Endothelial cell of umbilical vein (primary cell): ENCODE measurements around the gene ERG. TPM values are rescaled to one million over a fixed set of nuclear protein-coding genes. Genes with fewer than 3 reads are reported as not detected.

ENCODE experiments used
- BruUV-seq: library from RNA; stranded (reverse); fragments of 400-500 nt; replicated peaks from 2 replicates; lab custom pipeline; 2021; lab: Mats Ljungman, UMichigan
- CTCF ChIA-PET: fragments of 300-600, 350-600 bp; sonication (Branson Sonifier 250); formaldehyde crosslinking; loops from one replicate; lab custom pipeline; 2021; ENCODE audit warnings: antibody characterized with exemption, inconsistent platforms; lab: Charles Lee
- POLR2A ChIA-PET: fragments of 300-600, 350-600 bp; sonication (Branson Sonifier 250); formaldehyde crosslinking; loops from one replicate; lab custom pipeline; 2021; ENCODE audit warnings: antibody characterized with exemption, inconsistent platforms; lab: Charles Lee
- DNase-seq: peaks from one replicate; pipeline ENCODE4 v3.0.0-alpha.2; 2011; ENCODE audit warnings: low read depth, low spot score
- FAIRE-seq: peaks from 2 replicates; lab custom pipeline; 2011; peaks lifted over from hg19 to GRCh38; lab: Jason Lieb, UNC
- H2AFZ ChIP-seq: 2 replicates; pipeline ENCODE4 v1.6.0; 2012; ENCODE audit warnings: low read depth, low read length, control low read depth, inconsistent platforms
- H3K27ac ChIP-seq: 2 replicates; pipeline ENCODE4 v1.5.1; 2011; ENCODE audit warnings: low read depth, mild to moderate bottlenecking, control low read depth, low read length, moderate library complexity; ENCODE audit not compliant: insufficient read depth
- H3K27me3 ChIP-seq, 2 experiments: 2 replicates each; pipeline versions ENCODE4 v1.6.0 to v1.6.1; 2011; ENCODE audit warnings: low read length in 2 of 2, mixed read lengths in 1 of 2; ENCODE audit not compliant: control insufficient read depth in 2 of 2, insufficient read depth in 2 of 2
- H3K36me3 ChIP-seq, 2 experiments: 2 replicates in 1 of 2; 3 replicates in 1 of 2; pipeline ENCODE4 v1.5.1; 2011; ENCODE audit warnings: low read length in 2 of 2, mild to moderate bottlenecking in 1 of 2, moderate library complexity in 1 of 2; ENCODE audit not compliant: control insufficient read depth in 2 of 2, insufficient read depth in 2 of 2; ENCODE audit errors: extremely low read depth in 1 of 2
- H3K4me1 ChIP-seq: 3 replicates; pipeline ENCODE4 v1.5.1; 2011; ENCODE audit warnings: mild to moderate bottlenecking, low read length; ENCODE audit not compliant: control insufficient read depth, insufficient read depth; ENCODE audit errors: extremely low read depth
- H3K4me2 ChIP-seq: 2 replicates; pipeline ENCODE4 v1.6.1; 2011; ENCODE audit warnings: low read length, control low read depth, mixed read lengths; ENCODE audit not compliant: insufficient read depth
- H3K4me3 ChIP-seq, 3 experiments: fragments of 200-600 bp in 1 of 3; sonication (generic), shearing (Covaris generic) in 1 of 3; replicated peaks in 1 of 3; 2 replicates each; pipeline ENCODE4 v1.5.1; 2011 to 2016; ENCODE audit warnings: control low read depth in 3 of 3, low read length in 3 of 3, mild to moderate bottlenecking in 2 of 3, inconsistent platforms in 1 of 3, low read depth in 1 of 3, moderate library complexity in 1 of 3; ENCODE audit not compliant: insufficient read depth in 1 of 3
- H3K79me2 ChIP-seq: 2 replicates; pipeline ENCODE4 v1.6.0; 2012; ENCODE audit warnings: low read length, inconsistent platforms; ENCODE audit not compliant: control insufficient read depth, insufficient read depth
- H3K9ac ChIP-seq: replicated peaks from 2 replicates; pipeline ENCODE3; 2011; ENCODE audit warnings: low read length, control low read depth; ENCODE audit not compliant: insufficient read depth; ENCODE audit errors: extremely low read depth
- H3K9me1 ChIP-seq: replicated peaks from 3 replicates; pipeline ENCODE4 v1.6.0; 2011; ENCODE audit warnings: mild to moderate bottlenecking, low read length; ENCODE audit not compliant: control insufficient read depth, insufficient read depth; ENCODE audit errors: extremely low read depth
- H3K9me3 ChIP-seq: replicated peaks from 2 replicates; pipeline ENCODE4 v1.5.1; 2012; ENCODE audit warnings: low read length, inconsistent platforms; ENCODE audit not compliant: control insufficient read depth, insufficient read depth
- H4K20me1 ChIP-seq: replicated peaks from 2 replicates; pipeline ENCODE3; 2011; ENCODE audit warnings: mild to moderate bottlenecking, low read length; ENCODE audit not compliant: control insufficient read depth, insufficient read depth; ENCODE audit errors: extremely low read depth
- CTCF ChIP-seq, 2 donors: IDR thresholded peaks; 1 replicate in 1 of 2; 2 replicates in 1 of 2; pipeline ENCODE4 v1.5.1; 2011; ENCODE audit warnings: low read length in 2 of 2, mild to moderate bottlenecking in 2 of 2, moderate library complexity in 2 of 2, control low read depth in 1 of 2, inconsistent platforms in 1 of 2, low read depth in 1 of 2; ENCODE audit not compliant: insufficient read depth in 1 of 2; ENCODE audit errors: extremely low read depth in 1 of 2
- EZH2 ChIP-seq: IDR thresholded peaks from 2 replicates; pipeline ENCODE4 v1.6.1; 2012; ENCODE audit warnings: borderline replicate concordance, low read depth, mild to moderate bottlenecking, moderate library complexity, low read length, inconsistent platforms; ENCODE audit not compliant: severe bottlenecking
- FOS ChIP-seq: IDR thresholded peaks from 2 replicates; pipeline ENCODE4 v1.6.1; 2011; ENCODE audit warnings: mild to moderate bottlenecking, low read length, moderate library complexity, borderline replicate concordance; ENCODE audit not compliant: insufficient read depth
- GATA2 ChIP-seq: IDR thresholded peaks from 2 replicates; pipeline ENCODE4 v1.7.0; 2011; ENCODE audit warnings: low read depth, mild to moderate bottlenecking, moderate library complexity, mixed read lengths, low read length; ENCODE audit not compliant: insufficient read length, insufficient read depth
- JUN ChIP-seq: IDR thresholded peaks from 2 replicates; pipeline ENCODE4 v1.6.1; 2011; ENCODE audit warnings: borderline replicate concordance, low read depth; ENCODE audit not compliant: insufficient read length, insufficient read depth
- MAX ChIP-seq: IDR thresholded peaks from 2 replicates; pipeline ENCODE4 v1.6.1; 2011; ENCODE audit not compliant: insufficient read depth, insufficient read length
- MYC ChIP-seq: IDR thresholded peaks from one replicate; pipeline ENCODE4 v1.6.1; 2011; ENCODE audit warnings: mild to moderate bottlenecking, low read depth, low read length
- POLR2A ChIP-seq: IDR thresholded peaks from 2 replicates; pipeline ENCODE4 v1.6.1; 2012; ENCODE audit warnings: low read depth, mild to moderate bottlenecking, control low read depth, low read length
- POLR2AphosphoS5 ChIP-seq: IDR thresholded peaks from 2 replicates; pipeline ENCODE4 v1.6.1; 2012; ENCODE audit warnings: low read depth, mild to moderate bottlenecking, control low read depth, low read length, moderate library complexity; ENCODE audit not compliant: insufficient read depth
- dilution Hi-C: fragments of 300-500 bp; cut with MboI; formaldehyde crosslinking; loops from one replicate; pipeline ENCODE4 v1.15.0; 2019; ENCODE audit warnings: low sequenced_read_pairs; ENCODE audit not compliant: extremely low pct_ligation_motif_present
- intact Hi-C: fragments of 100-400 bp; cut with micrococcal nuclease; formaldehyde crosslinking; loops from one replicate; pipeline ENCODE4 v1.10.0; 2022
- polyA plus RNA-seq, 4 experiments: library from polyadenylated mRNA; depleted of rRNA in 3 of 4; stranded (reverse) in 3 of 4; unstranded in 1 of 4; fragments of >200 nt; gene quantifications; 2 replicates each; pipeline versions ENCODE4 v1.2.1 to v1.2.3, GENCODE V29; 2011 to 2012; ENCODE audit warnings: missing spikeins in 1 of 4
- total RNA-seq: library from RNA; stranded (reverse); gene quantifications from 2 replicates; pipeline ENCODE4 v1.2.3, GENCODE V29; 2021

Gene ERG
- total and polyA plus RNA-seq, 2 donors (not counting 3 experiments of a cell fraction or from before 2014, with no cell fraction given): 173 to 210 TPM

GRCh38 chr21:38358666-38359065 is 139.6 kb downstream of the ERG start:
- BruUV-seq: no TSS peak
- H2AFZ ChIP-seq: no peak overlapping the region
- H3K9me1 ChIP-seq: no peaks in the 10 kb centered on the region
- DNase-seq: no peak
- POLR2A ChIA-PET: no interaction called here
- no peak for FAIRE-seq
- no peaks in the 10 kb centered on the region for H3K79me2 ChIP-seq
- TF ChIP-seq JUN (no peak), MYC (no peak), CTCF (IDR thresholded peaks at IDR 0.05; ENCODE audit: extremely low read depth in 1 of 2, insufficient read depth in 1 of 2, low read depth in 1 of 2, low read length in 2 of 2) (no peak), MAX (no peak), POLR2AphosphoS5 (no peak), EZH2 (no peak), POLR2A (no peak), GATA2 (no peak), FOS (no peak)
- peaks cover 0 to 2% of the 10 kb centered on the region in 2 experiments for H3K27me3 ChIP-seq
- H3K4me2 ChIP-seq: no peak overlapping the region
- dilution Hi-C loops: loop anchor here (10.0 kb wide), 1 partner anchor 194 kb away; no protein-coding TSS in a partner anchor
- no peaks in the 10 kb centered on the region for H4K20me1 ChIP-seq
- H3K4me1 ChIP-seq: no peaks in the 10 kb centered on the region
- no peaks in the 10 kb centered on the region for H3K36me3 ChIP-seq
- H3K9ac ChIP-seq: no peak overlapping the region
- H3K4me3 ChIP-seq: no peak overlapping the region
- CTCF ChIA-PET: interaction anchor here (1.0 to 1.3 kb wide), 2 partner anchors 188 to 658 kb away, joined by 5 to 6 read pairs; no protein-coding TSS in a partner anchor
- no peak overlapping the region for H3K27ac ChIP-seq
- intact Hi-C loops: loop anchor here (10.0 kb wide), 1 partner anchor 444 kb away; the partner anchor contains the start of gene KCNJ6
- H3K9me3 ChIP-seq: no peaks in the 10 kb centered on the region
